ENCODE results near the gene JAKMIP1.

DNA sequence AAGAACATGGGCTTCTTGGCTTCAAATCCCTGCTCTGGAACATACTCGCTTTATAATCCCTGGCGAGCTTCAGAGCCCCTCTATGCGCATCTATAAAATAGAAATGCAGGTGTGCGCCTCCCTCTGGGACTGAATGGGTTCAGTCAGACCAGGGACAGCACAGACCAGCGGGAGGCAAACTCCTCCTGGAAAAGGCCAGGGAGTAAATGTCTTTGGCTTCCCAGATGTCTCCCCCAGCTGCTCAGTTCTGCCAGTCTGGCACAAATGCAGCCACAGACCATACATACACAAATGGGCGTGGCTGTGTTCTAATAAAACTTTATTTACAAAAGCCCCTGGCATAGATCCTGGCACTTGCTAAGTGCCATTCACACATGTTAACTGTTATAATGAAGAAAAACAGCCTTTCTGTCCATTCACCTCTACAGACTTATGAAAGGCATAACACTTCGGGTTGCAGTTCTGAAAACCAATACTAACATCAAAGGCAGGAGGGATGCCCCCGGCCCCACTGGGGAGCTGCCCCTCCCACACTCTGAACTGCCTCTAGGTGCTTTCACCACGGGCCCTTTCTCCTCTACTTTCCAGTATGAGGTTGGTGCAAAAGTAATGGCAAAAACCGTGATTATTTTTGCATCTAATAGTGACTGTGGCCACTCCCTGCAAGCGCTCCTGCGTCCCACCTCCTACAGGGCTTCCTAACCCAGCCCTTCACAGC, 4.6 kb downstream of the JAKMIP1 start:
- TF ChIP-seq, protein P1, sequence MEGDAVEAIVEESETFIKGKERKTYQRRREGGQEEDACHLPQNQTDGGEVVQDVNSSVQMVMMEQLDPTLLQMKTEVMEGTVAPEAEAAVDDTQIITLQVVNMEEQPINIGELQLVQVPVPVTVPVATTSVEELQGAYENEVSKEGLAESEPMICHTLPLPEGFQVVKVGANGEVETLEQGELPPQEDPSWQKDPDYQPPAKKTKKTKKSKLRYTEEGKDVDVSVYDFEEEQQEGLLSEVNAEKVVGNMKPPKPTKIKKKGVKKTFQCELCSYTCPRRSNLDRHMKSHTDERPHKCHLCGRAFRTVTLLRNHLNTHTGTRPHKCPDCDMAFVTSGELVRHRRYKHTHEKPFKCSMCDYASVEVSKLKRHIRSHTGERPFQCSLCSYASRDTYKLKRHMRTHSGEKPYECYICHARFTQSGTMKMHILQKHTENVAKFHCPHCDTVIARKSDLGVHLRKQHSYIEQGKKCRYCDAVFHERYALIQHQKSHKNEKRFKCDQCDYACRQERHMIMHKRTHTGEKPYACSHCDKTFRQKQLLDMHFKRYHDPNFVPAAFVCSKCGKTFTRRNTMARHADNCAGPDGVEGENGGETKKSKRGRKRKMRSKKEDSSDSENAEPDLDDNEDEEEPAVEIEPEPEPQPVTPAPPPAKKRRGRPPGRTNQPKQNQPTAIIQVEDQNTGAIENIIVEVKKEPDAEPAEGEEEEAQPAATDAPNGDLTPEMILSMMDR (IDR thresholded peaks at IDR 0.05) = no peak
- TF ChIP-seq POLR2A (IDR thresholded peaks at IDR 0.05) = no peak
